NCI-H510A treated with DMSO at 0.1 percent for 48 hours (cell line): Measurements from ENCODE around the gene PLCB3.
"Not testable (repeated sequence)": the region's sequence is repeated elsewhere in the genome, so short reads cannot be mapped to it uniquely, and the experiment has no call there.

Source experiments
- DNase-seq: peaks from one replicate; lab custom pipeline; 2025; lab: John Stamatoyannopoulos, UW

PLCB3 gene

GRCh38 chr11:64304316-64305072 lies 53.2 kb downstream of the PLCB3 start:
- DNase-seq: peak; percentile 91

- DNase-seq: peak; percentile 99
Observed at GRCh38 chr11:64305075-64305690, 53.9 kb downstream of the PLCB3 start, which contains the start of gene ESRRA. Gene ESRRA, plus strand, starts transcription at chr11:64305524. Its CDS starts 1,656 bp downstream, at chr11:64307180.

GRCh38 chr11:64305691-64306562 lies 54.6 kb downstream of the PLCB3 start:
- peak; percentile 56 for DNase-seq

GRCh38 chr11:64306563-64306875 lies 55.2 kb downstream of the PLCB3 start:
- DNase-seq: no peak

- no peak for DNase-seq
Observed at GRCh38 chr11:64306876-64307622, 55.7 kb downstream of the PLCB3 start.

GRCh38 chr11:64307795-64308194 lies 56.5 kb downstream of the PLCB3 start:
- not testable (repeated sequence) for DNase-seq

GRCh38 chr11:64312947-64313346 lies 61.6 kb downstream of the PLCB3 start:
- DNase-seq: no peak

GRCh38 chr11:64313491-64314145 lies 62.3 kb downstream of the PLCB3 start:
- no peak for DNase-seq

GRCh38 chr11:64314146-64314804 lies 62.9 kb downstream of the PLCB3 start:
- DNase-seq: no peak

GRCh38 chr11:64314805-64315561 lies 63.7 kb downstream of the PLCB3 start:
- no peak for DNase-seq

GRCh38 chr11:64315667-64316526 lies 64.6 kb downstream of the PLCB3 start:
- not testable (repeated sequence) for DNase-seq

- no peak for DNase-seq
Observed at GRCh38 chr11:64316672-64317324, 65.5 kb downstream of the PLCB3 start.

GRCh38 chr11:64317325-64317960 lies 66.1 kb downstream of the PLCB3 start, which contains the start of gene TRMT112:
Gene TRMT112, minus strand, starts transcription at chr11:64317559. Its CDS starts 33 bp downstream, at chr11:64317526.
- DNase-seq: peak; percentile 97

- DNase-seq: peak; percentile 92
Observed at GRCh38 chr11:64317961-64318765, 66.8 kb downstream of the PLCB3 start, which contains the start of gene PRDX5. Gene PRDX5, plus strand, starts transcription at chr11:64318121. Its CDS starts 95 bp downstream, at chr11:64318216.
